HG02870 (cell line): Measurements from ENCODE around the gene SCN9A.

Experiments used
- ATAC-seq: cut with Tn5 transposase; IDR thresholded peaks from one replicate; pipeline ENCODE4 v1.9.1; 2021; ENCODE audit warnings: mild to moderate bottlenecking, moderate library complexity; ENCODE audit not compliant: unreplicated experiment

The SCN9A gene

DNA sequence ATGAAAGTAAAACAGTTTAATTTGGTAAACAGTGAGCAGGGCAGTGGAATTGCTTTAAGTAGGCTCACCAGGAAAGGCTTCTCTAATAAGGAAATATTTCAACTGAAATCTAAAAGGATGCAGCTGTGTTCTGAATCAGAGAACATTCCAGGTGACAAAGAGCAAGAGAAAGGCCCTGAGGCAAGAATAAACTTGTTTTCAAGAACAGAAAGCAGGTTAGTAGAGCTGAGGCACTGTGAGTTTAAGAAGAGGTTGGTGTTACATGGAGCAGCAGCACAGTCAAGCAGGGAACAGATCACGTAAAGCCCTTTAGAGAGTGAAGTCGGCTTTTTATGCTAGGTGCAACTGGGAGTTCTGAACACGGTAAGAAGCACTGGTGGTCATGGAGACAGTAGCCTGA, 191.0 kb downstream of the SCN9A start:
- ATAC-seq, result no peak

DNA sequence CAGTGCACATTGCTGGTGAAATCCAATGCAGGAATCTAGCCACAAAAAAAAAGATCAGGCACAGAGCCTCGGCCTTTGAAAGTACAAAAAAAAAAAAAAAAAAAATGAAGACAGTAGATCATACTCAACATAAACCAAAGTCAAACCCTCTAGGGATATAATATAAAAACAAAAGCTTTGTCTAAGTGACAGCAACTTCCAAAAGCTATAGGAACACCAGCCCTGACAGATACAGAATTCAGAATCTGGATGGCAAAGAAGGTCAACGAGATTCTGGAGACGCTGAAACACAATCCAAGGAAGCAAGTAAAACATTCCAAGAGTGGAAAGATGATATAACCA, 194.0 kb downstream of the SCN9A start:
- ATAC-seq, result no peak

DNA sequence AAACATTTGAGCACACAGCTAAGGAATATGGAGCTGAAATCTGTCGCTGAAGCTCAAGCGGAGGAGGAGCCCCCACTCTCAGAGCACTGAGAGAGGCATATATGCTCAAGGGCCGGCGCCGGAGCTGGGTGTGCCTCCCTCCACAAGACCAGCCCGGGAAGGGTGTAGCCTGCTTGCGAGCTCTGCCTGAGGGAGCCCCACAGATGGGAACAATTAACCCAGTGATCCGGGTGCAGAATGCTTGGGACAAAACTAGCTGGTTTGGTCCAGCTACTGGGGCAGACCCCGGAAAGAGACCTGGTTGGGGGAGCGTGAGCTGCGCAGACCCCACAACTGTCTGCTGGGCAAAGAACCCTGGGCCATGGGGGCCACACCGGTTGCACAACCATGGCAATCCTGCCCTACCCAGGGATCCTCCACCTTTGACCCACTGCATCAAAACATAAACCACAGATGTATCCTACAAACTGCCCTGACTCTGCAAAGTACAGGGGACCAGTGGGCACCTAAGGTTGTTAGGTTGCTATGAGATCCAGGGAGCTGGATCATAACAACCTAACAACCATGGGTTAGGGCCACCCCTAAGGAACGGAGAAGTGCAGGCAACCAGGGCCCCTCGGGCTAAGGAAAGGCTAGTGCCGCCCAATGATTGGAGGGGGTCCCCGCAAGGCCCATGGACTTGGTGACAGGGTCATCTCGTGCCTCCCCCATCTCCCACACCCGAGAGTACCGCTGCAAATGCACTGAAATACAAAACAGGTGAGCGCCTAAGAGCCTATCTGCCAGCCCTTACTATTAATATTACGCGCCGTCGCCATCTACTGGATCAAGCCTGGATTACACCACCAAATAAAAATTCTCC, 194.6 kb downstream of the SCN9A start:
- peak; percentile 98 for ATAC-seq

DNA sequence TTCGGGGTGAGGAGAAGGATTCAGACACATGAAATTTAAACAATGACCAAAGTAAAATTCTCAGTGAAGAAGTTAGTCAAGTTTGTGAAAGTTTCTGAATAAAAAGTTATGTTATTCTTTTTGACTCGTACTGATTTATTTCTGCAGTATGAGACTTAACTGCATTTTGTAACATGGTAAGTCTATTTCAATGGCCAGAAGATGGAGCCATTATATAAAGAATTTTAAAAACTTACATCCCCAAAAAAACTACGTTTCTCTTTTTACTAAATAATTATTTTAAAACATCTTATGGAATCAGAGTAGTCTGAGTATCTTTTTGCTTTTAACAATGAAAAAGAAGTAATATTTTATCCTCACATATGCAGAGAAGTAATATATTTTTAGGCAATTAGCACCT, 196.5 kb downstream of the SCN9A start:
- ATAC-seq, result no peak

DNA sequence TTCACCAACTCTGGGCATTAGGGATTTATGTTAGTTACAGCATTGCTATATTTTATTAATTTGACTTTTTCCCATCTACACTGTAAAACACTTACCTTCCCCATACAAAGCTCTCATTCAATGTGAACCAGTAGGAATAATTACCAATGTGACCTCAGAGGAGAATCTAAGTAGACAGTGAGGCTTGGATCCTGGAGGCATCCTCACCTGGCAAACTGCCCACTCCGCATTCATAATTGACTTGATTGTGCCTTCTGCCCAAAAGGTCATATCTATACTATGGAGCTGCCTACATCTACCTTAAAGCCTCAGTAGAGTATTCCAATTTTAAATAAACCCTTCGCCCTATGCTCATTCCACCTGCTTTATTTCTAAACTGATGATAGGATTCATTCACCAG, 202.5 kb downstream of the SCN9A start:
- ATAC-seq, result no peak

DNA sequence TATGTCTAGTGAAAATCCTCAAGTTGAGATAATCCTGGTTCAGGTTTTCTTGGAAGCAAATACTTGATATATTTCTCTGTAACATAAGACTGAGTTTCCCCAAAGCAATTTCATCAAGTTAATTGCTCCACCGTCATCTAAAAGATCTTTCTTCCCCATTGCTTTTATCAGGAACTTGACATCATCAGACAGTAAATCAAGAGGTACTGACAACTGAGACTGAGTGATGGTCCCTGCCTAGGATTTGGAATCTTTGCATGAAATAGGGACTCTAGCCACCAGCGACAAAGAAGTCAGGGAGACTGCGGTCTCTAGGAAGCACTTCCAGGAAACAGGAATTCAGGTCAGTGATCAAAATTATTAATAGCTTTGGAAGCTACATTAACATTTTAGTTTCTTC, 204.5 kb downstream of the SCN9A start:
- ATAC-seq, result no peak

DNA sequence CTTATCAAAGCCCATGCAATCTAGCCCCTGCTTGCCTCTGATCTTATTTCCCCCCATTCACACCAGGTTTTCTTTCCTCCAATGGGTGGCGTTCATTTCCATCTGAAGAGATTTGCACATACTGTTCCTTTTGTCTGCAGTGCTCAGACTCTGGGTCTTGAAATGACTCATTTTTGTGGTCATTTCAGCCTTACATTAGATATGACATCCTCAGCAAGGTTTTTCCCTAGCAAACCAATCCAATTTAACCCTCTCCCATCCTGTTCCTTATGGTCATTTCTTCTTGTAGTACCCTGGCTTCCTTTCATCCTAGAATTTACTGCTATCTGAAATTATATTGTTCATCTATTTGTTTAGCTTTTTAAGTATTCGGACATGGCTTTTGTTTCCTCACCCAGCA, 205.4 kb downstream of the SCN9A start:
- peak; percentile 87 for ATAC-seq

DNA sequence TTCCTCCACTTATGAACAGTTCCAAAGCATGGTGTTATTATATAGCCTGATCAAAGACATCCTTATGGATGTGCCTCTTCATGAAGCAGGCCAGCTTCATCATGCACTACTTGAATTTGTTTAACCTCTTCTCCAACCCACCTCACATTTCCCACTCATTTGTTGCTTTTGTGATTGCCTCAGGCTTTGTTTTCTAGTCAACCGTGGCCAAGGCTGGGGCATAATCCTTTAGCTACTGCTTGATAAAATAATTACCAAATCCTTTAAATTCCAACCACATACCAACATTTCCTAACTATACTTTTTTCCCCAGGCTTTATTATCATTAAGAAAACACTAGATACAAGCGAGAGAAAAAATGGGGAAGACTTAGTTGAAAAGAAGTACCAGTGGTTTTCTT, 208.3 kb downstream of the SCN9A start:
- ATAC-seq, result no peak

DNA sequence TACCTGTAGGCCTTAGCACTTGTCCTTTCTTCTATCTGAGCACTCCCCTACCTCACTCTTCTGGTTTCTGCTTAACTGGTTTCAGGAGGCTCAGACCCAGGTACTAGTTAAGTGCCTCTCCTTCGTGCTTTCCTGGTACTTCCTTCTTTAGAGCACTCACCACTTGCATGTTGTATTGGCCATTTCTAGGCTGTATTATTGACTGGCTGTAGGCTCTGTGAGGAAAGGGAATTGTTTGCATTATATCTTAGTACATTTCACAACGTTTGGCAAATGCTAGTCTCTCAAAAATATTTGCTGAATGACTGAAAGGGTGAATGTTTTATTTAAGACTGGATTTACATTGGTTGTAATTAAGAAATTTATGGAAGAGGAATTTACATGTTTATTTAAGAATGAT, 212.0 kb downstream of the SCN9A start:
- ATAC-seq, result no peak

DNA sequence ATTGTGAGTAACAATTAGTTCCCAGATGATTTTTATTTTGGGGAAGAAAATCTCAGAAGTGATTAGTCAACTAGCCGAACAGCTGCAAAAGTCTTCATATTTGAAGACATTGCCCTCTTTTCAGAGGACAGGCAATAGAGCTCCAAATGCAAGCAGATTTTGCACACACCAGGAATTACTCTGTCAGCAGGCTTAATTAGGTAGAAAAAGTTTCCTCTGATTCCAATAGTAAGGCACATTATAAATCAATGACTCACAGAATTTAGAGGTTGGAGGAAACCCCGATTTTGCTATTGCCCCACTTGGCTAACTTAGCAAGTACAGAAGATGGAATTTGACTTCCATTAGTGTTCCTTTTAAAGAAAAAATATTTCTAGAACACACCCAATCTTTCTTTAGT, 217.2 kb downstream of the SCN9A start:
- ATAC-seq, result no peak

DNA sequence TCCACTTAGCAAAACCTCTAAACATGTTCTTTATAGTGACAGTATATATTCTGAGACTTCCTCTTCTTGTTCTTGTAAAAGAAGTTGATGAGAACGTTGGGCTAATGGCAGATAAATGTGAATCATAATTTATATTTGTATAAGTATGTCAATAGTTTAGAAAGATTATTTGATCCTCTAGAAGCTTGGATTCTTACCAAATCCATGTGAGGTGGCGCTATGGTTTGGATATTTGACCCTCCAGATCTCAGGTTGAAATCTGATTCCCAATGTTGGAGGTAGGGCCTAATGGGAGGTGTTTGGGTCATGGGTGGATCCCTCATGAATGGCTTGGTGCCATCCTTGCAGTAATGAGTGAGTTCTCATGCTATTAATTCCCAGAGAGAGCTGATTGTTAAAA, 218.2 kb downstream of the SCN9A start:
- no peak for ATAC-seq

DNA sequence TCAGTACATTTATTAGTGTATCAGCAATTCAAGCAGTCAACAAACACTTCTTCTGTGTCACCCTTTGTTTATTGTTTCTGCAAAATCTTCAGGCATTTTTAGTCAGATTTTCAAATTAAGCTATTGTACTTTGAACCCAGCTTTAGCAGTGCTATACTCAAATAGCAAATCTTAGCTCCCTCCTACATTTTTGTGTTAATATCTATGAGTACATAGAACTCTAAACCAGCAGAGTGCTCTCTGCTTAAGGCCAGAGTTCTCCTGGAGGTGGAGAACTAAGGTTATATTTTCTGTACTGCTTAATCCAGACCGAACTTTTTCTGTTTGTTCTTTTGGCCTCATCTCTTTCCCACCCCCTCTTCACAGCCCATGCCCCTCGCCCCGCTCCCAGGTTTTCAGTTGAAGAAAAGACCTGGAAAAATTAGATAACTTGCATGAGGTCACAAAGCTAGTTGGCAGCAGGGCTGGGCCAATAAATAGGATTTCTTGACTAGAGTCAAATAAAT, 218.7 kb downstream of the SCN9A start:
- ATAC-seq, result no peak

DNA sequence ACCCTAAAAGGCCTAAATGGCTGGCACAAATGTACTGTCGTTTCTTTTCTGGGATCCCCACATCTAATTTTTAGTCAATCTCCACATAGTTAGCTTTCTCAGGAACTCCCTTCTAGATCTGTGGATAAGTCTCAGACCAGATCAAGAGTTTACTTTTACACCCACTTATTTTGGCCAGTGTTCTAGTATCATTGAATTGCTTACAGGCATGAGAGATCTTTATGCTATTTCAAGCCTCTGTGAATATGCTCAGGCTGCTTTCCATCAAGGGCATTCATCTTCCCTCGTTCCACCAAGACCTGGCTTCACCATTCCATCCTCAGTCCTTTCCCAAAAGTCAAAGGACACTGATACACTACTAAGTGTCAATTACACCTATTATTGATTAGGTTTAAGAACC, 220.2 kb downstream of the SCN9A start:
- ATAC-seq, result no peak

DNA sequence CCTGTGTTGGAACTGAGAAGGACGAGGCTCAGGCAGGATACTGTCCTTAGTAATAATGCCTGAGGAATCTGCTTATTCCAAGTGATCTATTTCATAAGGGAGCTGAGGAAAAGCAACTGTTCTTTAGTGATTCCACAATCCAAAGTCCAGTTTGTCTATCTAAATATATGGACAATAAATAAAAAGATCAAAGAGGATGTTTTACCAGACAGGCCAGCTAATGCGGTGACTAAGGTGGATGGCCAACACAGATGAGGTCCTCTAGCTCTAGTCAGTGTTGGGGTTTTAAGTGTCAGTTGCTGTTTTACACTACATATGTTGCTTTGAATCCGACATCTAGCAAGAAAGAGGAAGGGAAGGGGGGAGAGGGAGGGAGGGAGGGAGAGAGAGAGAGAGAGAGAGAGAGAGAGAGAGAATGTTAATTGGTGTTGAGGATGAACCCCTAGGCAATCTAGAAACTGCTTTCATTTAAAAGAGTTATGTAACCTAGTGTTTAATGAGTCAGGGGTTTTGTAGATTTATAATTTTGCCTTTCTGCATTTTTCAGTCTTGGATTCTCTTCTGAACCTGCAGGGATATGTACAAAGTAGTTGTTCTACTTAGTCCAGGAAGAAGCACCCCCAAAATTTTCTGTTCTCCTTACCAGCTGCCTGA, 220.9 kb downstream of the SCN9A start:
- no peak for ATAC-seq

DNA sequence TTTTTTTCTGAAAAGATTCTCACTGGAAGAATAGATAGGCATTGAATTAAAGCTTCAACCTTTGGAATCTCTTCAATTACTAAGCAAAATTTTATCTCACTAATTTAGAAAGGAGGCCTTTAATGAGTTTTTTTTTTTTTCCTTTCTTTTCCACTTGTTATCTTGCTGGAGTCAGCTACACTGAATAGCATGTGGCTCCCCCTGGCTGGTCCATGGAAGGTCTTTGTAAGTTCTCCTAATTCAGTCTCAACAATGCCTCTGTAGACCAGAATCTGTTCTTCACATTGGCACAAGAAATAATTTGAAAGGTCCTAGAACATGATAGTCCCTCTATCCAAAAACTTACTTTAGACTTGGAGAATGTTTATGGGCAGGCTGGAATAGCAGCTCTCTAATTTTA, 223.7 kb downstream of the SCN9A start:
- ATAC-seq, result no peak

DNA sequence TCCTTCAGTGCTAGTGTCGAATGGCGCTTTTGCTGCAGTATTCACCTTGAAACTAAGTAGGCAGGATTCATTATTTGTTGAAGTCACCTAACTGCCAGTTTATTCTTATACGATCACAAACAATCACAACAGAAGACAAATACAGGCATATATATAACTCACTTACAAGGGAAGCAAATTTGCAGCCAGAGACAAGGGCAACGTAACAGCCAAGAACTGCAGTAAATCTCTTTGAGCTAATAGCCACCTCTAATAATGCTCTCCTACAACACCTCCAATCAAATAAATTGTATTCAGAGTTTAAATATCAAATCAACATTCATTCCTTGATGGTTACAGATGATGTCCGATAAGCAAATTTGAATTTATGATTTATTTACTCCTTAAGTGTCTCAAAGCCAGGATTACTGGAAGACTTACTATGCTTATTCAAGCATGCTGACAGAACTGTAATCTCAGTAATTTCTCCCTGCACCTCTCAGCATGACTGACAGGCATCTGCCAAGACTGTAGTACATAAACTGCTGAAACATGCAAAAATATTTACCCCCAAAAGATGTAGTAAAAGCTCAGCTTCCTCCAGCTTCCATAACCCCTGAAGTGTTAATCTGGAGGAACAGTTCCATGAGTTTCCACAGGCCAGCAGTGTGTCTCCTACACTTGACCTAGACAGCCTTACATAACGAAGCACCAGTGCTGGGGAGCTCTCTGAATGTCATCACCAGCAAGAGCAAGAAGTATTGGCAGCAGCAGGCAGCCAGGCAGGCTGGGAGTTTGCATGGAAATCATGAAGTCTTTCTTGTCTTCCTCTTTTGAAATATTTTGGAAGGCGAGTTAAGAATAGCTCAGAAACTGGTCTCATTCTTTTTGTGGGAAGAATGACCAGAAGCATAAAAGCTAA, 227.0 kb downstream of the SCN9A start:
- ATAC-seq, result no peak

DNA sequence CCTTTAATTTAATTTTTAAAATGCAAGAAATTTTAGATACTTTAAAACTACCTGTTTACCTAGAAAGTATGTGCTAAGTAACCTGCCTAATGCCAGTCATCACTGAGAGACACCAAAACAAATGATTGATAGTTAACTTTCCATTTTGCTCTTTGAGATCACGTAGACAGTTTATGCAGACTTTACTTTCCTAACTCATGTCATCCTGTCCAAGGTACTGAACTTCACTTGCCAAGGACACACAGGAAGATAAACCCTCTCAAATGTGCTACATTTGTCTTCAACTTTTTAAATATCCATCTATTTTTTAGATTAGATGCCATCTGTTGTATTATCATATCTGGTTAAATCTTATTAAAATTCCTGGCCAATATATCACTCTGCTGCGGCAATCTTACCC, 227.9 kb downstream of the SCN9A start:
- no peak for ATAC-seq
